Thyroid gland (tissue), 4 donors: Measurements from ENCODE around the gene DNAJC21. TPM values are rescaled to one million over a fixed set of nuclear protein-coding genes. Genes with fewer than 3 reads are reported as not detected.

Source experiments
- DNase-seq, 2 donors: peaks; one replicate each; pipeline ENCODE4 v3.0.0-alpha.2; 2019
- H3K27ac ChIP-seq, 3 donors: fragments of 200-600 bp; sonication (generic); 1 replicate in 2 of 3; 2 replicates in 1 of 3; pipeline ENCODE4 v1.5.1; 2016 to 2019; ENCODE audit warnings: mild to moderate bottlenecking in 1 of 3, moderate library complexity in 1 of 3
- H3K27me3 ChIP-seq: fragments of 200-600 bp; sonication (generic); one replicate; pipeline ENCODE4 v1.5.1; 2019
- H3K36me3 ChIP-seq, 2 donors: fragments of 200-600 bp; sonication (generic); one replicate each; pipeline ENCODE4 v1.5.1; 2016 to 2019
- H3K4me1 ChIP-seq, 2 donors: fragments of 200-600 bp; sonication (generic); one replicate each; pipeline ENCODE4 v1.5.1; 2017 to 2019
- H3K4me3 ChIP-seq, 3 donors: fragments of 200-600 bp; sonication (generic); replicated peaks in 1 of 3; 1 replicate in 2 of 3; 2 replicates in 1 of 3; pipeline ENCODE4 v1.5.1; 2016; ENCODE audit warnings: mild to moderate bottlenecking in 1 of 3
- H3K9me3 ChIP-seq: fragments of 200-600 bp; sonication (generic); one replicate; pipeline ENCODE4 v1.5.1; 2017
- POLR2A ChIP-seq, 2 donors: fragments of 450-650 bp; IDR thresholded peaks; one replicate each; pipeline ENCODE4 v1.6.1; 2017; ENCODE audit warnings: antibody characterized with exemption in 2 of 2, mild to moderate bottlenecking in 2 of 2, moderate library complexity in 1 of 2
- WGBS, 2 donors: methylation state at CpG; one replicate each; pipeline ENCODE4 v1.1.5; 2017; 5-methylcytosine and 5-hydroxymethylcytosine counted together
- intact Hi-C: fragments of 100-400 bp; cut with DNase I; formaldehyde crosslinking; loops from one replicate; pipeline ENCODE4 v1.15.1; 2023
- total RNA-seq, 4 donors: library from RNA; depleted of rRNA; stranded (reverse); fragments of >200 nt; gene quantifications; one replicate each; pipeline ENCODE4 v1.2.3, GENCODE V29; 2016
- TF ChIP-seq, protein P1 (sequence below), 6 experiments: fragments of 200-600 bp in 3 of 6; fragments of 450-650 bp in 3 of 6; sonication (generic) in 3 of 6; IDR thresholded peaks; one replicate each; pipeline ENCODE4 v1.5.1; 2016 to 2019; ENCODE audit warnings: antibody characterized with exemption in 6 of 6, mild to moderate bottlenecking in 2 of 6, inconsistent platforms in 1 of 6, moderate library complexity in 1 of 6

Gene DNAJC21
- total RNA-seq, 4 donors from 2014 or later: 33.5 to 68.1 (median 48.4) TPM

DNA sequence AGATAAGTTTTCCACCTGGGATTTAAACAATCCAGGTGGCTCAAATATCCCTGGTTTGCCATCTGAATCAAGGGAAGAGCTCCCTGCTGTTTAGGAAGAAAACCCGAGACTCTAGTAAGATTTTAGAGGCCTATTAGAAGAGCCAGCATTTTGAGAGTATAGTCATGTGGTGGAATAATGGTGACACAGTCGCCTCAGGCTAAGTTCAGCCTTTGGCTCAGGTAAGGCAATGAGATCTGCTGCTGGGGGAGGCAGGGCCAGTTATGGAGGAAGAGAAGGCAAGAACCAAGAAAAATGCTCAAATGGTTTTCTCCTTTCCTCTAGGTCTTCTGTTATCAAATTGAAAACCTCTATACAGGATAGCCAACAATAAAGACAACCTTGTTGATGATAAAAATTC lies 30.3 kb upstream of the DNAJC21 start:
- intact Hi-C loops: loop anchor here (5.0 kb wide), 2 partner anchors 372 to 417 kb away; no protein-coding TSS in a partner anchor
- no peaks in the 10 kb centered on the region for H3K4me1 ChIP-seq
- no peak for TF ChIP-seq POLR2A (IDR thresholded peaks at IDR 0.05)
- TF ChIP-seq, protein P1, sequence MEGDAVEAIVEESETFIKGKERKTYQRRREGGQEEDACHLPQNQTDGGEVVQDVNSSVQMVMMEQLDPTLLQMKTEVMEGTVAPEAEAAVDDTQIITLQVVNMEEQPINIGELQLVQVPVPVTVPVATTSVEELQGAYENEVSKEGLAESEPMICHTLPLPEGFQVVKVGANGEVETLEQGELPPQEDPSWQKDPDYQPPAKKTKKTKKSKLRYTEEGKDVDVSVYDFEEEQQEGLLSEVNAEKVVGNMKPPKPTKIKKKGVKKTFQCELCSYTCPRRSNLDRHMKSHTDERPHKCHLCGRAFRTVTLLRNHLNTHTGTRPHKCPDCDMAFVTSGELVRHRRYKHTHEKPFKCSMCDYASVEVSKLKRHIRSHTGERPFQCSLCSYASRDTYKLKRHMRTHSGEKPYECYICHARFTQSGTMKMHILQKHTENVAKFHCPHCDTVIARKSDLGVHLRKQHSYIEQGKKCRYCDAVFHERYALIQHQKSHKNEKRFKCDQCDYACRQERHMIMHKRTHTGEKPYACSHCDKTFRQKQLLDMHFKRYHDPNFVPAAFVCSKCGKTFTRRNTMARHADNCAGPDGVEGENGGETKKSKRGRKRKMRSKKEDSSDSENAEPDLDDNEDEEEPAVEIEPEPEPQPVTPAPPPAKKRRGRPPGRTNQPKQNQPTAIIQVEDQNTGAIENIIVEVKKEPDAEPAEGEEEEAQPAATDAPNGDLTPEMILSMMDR (IDR thresholded peaks at IDR 0.05): no peak
- no peak overlapping the region for H3K4me3 ChIP-seq
- H3K36me3 ChIP-seq: no peaks in the 10 kb centered on the region
- WGBS, 2 donors: 91 to 93% methylated on average over 2 of the region's 2 CpGs
- no peak for DNase-seq
- no peaks in the 10 kb centered on the region for H3K9me3 ChIP-seq
- no peaks in the 10 kb centered on the region for H3K27me3 ChIP-seq
- H3K27ac ChIP-seq: no peak overlapping the region

DNA sequence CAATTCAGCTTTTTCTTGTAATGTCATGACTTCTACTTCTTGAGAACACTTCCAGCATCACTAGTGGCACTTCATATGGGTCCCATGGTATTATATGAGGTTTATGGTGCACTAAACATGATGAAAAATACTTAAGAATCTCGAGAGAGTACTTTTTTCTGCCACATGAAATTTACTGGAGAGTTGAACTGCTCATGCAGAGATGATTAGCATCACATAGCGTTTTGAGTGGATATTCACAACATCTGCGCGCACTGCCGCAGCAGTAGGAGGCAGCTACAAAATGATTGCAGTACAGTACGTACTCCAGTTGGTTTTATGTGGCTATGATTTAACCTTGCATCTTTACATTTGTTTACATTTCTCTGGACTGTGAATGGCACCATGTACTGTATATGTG lies 28.7 kb upstream of the DNAJC21 start:
- no peaks in the 10 kb centered on the region for H3K9me3 ChIP-seq
- TF ChIP-seq, protein P1 (IDR thresholded peaks at IDR 0.05): no peak
- TF ChIP-seq POLR2A (IDR thresholded peaks at IDR 0.05): no peak
- no peak overlapping the region for H3K4me3 ChIP-seq
- no peaks in the 10 kb centered on the region for H3K27me3 ChIP-seq
- intact Hi-C loops: no loop called here
- no peak for DNase-seq
- no peaks in the 10 kb centered on the region for H3K36me3 ChIP-seq
- no peaks in the 10 kb centered on the region for H3K4me1 ChIP-seq
- whole genome bisulfite sequencing, 2 donors: 79 to 81% methylated on average over 6 of the region's 6 CpGs
- H3K27ac ChIP-seq: no peak overlapping the region

DNA sequence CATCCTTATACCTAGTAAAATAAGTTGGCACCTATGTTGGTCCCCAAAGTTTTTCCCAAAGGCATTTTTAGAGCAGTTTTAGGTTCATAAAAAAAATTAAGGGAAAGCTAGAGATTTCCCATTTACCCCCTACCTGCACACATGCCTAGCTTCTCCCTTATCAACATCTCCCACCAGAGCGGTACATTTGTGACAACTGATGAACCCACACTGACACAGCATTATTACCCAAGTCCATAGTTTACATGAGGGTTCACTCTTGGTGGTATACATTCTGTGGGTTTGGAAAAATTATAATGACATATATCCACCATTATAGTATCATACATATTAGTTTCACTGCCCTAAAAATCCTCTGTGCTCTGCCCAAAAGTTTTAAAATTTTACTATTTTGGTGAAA lies 26.1 kb upstream of the DNAJC21 start:
- DNase-seq: no peak
- Histone ChIP-seq H3K36me3 (peaks cover 0 to 6% of the 10 kb centered on the region in 2 donors), H3K4me1 (no peaks in the 10 kb centered on the region), H3K4me3 (no peak overlapping the region), H3K9me3 (no peaks in the 10 kb centered on the region), H3K27me3 (no peaks in the 10 kb centered on the region), H3K27ac (no peak overlapping the region)
- intact Hi-C loops: no loop called here
- TF ChIP-seq, protein P1 (IDR thresholded peaks at IDR 0.05): no peak
- no peak for TF ChIP-seq POLR2A (IDR thresholded peaks at IDR 0.05)
- 91 to 96% methylated on average over 1 of the region's 1 CpG for WGBS, 2 donors

DNA sequence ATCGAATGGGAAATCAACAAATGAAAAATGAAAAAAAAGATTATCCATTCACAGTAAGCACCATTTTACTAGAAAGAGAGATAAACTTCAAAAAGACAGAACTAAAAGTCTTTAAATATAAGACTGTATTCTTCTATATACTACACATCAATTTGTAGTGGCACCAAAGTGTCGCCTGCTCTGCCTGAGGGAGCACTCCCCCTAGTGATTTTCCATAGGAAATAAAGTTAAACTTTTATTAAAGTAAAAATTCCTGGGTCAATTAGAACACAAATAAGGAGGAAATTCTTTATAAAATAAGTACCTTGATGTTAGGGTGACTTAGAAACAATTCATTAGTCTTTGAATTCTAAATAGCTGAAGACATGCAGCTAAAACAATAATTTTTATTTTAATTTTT lies 23.8 kb upstream of the DNAJC21 start:
- Histone ChIP-seq H3K36me3 (peaks cover 0 to 12% of the 10 kb centered on the region in 2 donors), H3K4me1 (no peaks in the 10 kb centered on the region), H3K27ac (no peak overlapping the region), H3K9me3 (no peaks in the 10 kb centered on the region), H3K27me3 (no peaks in the 10 kb centered on the region), H3K4me3 (no peak overlapping the region)
- TF ChIP-seq, protein P1 (IDR thresholded peaks at IDR 0.05): peak in 2 of 6 experiments; percentile 13 to 37
- TF ChIP-seq POLR2A (IDR thresholded peaks at IDR 0.05): no peak
- intact Hi-C loops: no loop called here
- DNase-seq: no peak
- WGBS, 2 donors: 82 to 86% methylated on average over 2 of the region's 2 CpGs

DNA sequence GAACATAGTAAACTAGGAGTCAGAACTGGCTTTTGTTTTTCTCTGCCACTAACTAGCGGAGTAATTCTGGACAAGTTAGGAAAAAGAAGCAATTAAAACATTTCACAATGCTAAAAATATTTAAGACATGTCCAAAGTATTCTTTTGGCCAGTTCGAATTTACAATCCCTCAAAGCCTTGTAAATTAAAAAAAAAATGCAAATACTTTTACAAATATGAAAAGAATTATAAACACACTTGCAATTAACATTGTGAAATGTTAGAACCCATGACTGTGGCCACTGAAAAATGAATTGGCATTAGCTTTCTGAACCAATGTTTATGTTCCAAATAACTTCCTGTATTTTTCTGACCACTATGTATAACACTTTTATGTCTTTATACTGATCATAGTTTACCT lies 16.3 kb upstream of the DNAJC21 start:
- no peak overlapping the region for H3K27ac ChIP-seq
- TF ChIP-seq, protein P1 (IDR thresholded peaks at IDR 0.05): no peak
- no peak for TF ChIP-seq POLR2A (IDR thresholded peaks at IDR 0.05)
- H3K9me3 ChIP-seq: no peaks in the 10 kb centered on the region
- H3K4me1 ChIP-seq: peaks cover 21 to 27% of the 10 kb centered on the region in 2 donors
- no peak for DNase-seq
- WGBS, 2 donors: 83 to 86% methylated on average over 2 of the region's 2 CpGs
- H3K36me3 ChIP-seq: peaks cover 6 to 20% of the 10 kb centered on the region in 2 donors
- H3K4me3 ChIP-seq: no peak overlapping the region
- intact Hi-C loops: no loop called here
- no peaks in the 10 kb centered on the region for H3K27me3 ChIP-seq
